Measurements from ENCODE around the gene ADGRG3. TPM values are rescaled to one million over a fixed set of nuclear protein-coding genes. Genes with fewer than 3 reads are reported as not detected.

The ADGRG3 gene
- total and polyA plus RNA-seq, 2 of the 13 experiments (the other 11 are each of a cell fraction or from before 2014, with no cell fraction given) = 2.7 to 11.8 TPM

- TF ChIP-seq CREB1 (IDR thresholded peaks at IDR 0.05) (peak; percentile 91), CREB1 (CRISPR knock-in tag; IDR thresholded peaks at IDR 0.05) (no peak), NR2C2 (CRISPR knock-in tag; IDR thresholded peaks at IDR 0.05; ENCODE audit: borderline replicate concordance) (peak; percentile 92), SETDB1 (CRISPR knock-in tag; IDR thresholded peaks at IDR 0.05; ENCODE audit: borderline replicate concordance) (no peak), ZNF33A (CRISPR knock-in tag; IDR thresholded peaks at IDR 0.05; ENCODE audit: borderline replicate concordance) (no peak), ZNF136 (CRISPR knock-in tag; IDR thresholded peaks at IDR 0.05; ENCODE audit: low read depth) (no peak; the same call in 1 of the 2 replicates), STAT5B (CRISPR knock-in tag; IDR thresholded peaks at IDR 0.05) (no peak), TRIM24 (CRISPR knock-in tag; IDR thresholded peaks at IDR 0.05) (no peak; the same call in 1 of the 2 replicates), HOXA7 (CRISPR knock-in tag; IDR thresholded peaks at IDR 0.05) (no peak), GATAD1 (CRISPR knock-in tag; IDR thresholded peaks at IDR 0.05) (peak; percentile 23; the same call in 1 of the 2 replicates), E2F1 (CRISPR knock-in tag; IDR thresholded peaks at IDR 0.05) (no peak), ERF (CRISPR knock-in tag; IDR thresholded peaks at IDR 0.05) (peak; percentile 90), ETV5 (CRISPR knock-in tag; IDR thresholded peaks at IDR 0.05; ENCODE audit: borderline replicate concordance) (peak; percentile 96), FOXM1 (CRISPR knock-in tag; IDR thresholded peaks at IDR 0.05) (no peak), ZBTB7A (CRISPR knock-in tag; IDR thresholded peaks at IDR 0.05) (0 out of 2 replicates have a peak, but pooled peaks have one; percentile 59), ZNF589 (CRISPR knock-in tag; conservative IDR thresholded peaks at IDR 0.05) (0 out of 2 replicates have a peak, but pooled peaks have one; percentile 15), ZNF709 (CRISPR knock-in tag; IDR thresholded peaks at IDR 0.05) (0 out of 2 replicates have a peak, but pooled peaks have one; percentile 66), SAFB2 (CRISPR knock-in tag; IDR thresholded peaks at IDR 0.05; ENCODE audit: borderline replicate concordance, low read depth) (peak; percentile 87; the same call in 1 of the 2 replicates), EEA1 (CRISPR knock-in tag; IDR thresholded peaks at IDR 0.05; ENCODE audit: borderline replicate concordance) (no peak), ARNT2 (CRISPR knock-in tag; IDR thresholded peaks at IDR 0.05; ENCODE audit: low read depth) (no peak), ZNF788 (CRISPR knock-in tag; IDR thresholded peaks at IDR 0.05; ENCODE audit: borderline replicate concordance) (peak; percentile 59; the same call in 1 of the 2 replicates), ZMYM3 (CRISPR knock-in tag; IDR thresholded peaks at IDR 0.05) (peak; percentile 63; the same call in 1 of the 2 replicates), CC2D1A (CRISPR knock-in tag; IDR thresholded peaks at IDR 0.05) (no peak), NR3C1 (CRISPR knock-in tag; IDR thresholded peaks at IDR 0.05) (no peak)
- TF ChIP-seq, protein P1, sequence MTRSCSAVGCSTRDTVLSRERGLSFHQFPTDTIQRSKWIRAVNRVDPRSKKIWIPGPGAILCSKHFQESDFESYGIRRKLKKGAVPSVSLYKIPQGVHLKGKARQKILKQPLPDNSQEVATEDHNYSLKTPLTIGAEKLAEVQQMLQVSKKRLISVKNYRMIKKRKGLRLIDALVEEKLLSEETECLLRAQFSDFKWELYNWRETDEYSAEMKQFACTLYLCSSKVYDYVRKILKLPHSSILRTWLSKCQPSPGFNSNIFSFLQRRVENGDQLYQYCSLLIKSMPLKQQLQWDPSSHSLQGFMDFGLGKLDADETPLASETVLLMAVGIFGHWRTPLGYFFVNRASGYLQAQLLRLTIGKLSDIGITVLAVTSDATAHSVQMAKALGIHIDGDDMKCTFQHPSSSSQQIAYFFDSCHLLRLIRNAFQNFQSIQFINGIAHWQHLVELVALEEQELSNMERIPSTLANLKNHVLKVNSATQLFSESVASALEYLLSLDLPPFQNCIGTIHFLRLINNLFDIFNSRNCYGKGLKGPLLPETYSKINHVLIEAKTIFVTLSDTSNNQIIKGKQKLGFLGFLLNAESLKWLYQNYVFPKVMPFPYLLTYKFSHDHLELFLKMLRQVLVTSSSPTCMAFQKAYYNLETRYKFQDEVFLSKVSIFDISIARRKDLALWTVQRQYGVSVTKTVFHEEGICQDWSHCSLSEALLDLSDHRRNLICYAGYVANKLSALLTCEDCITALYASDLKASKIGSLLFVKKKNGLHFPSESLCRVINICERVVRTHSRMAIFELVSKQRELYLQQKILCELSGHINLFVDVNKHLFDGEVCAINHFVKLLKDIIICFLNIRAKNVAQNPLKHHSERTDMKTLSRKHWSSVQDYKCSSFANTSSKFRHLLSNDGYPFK (CRISPR knock-in tag; IDR thresholded peaks at IDR 0.05; ENCODE audit: borderline replicate concordance) = no peak
- TF ChIP-seq, protein P2, sequence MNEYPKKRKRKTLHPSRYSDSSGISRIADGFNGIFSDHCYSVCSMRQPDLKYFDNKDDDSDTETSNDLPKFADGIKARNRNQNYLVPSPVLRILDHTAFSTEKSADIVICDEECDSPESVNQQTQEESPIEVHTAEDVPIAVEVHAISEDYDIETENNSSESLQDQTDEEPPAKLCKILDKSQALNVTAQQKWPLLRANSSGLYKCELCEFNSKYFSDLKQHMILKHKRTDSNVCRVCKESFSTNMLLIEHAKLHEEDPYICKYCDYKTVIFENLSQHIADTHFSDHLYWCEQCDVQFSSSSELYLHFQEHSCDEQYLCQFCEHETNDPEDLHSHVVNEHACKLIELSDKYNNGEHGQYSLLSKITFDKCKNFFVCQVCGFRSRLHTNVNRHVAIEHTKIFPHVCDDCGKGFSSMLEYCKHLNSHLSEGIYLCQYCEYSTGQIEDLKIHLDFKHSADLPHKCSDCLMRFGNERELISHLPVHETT (CRISPR knock-in tag; conservative IDR thresholded peaks at IDR 0.05) = no peak
These were observed 412 bp upstream of the ADGRG3 start (continued) for GRCh38 chr16:57667526-57668262.

All from HepG2 (cell line).